Suprapubic skin (tissue), 4 donors: Measurements from ENCODE around the gene ERC2.

ENCODE experiments used
- CTCF ChIP-seq, 2 donors: fragments of 200-600 bp in 1 of 2; fragments of 450-650 bp in 1 of 2; sonication (generic) in 1 of 2; IDR thresholded peaks; one replicate each; pipeline ENCODE4 v1.5.1; 2016 to 2019; ENCODE audit warnings: antibody characterized with exemption in 2 of 2, mild to moderate bottlenecking in 1 of 2, moderate library complexity in 1 of 2
- POLR2A ChIP-seq, 2 donors: fragments of 450-650 bp; IDR thresholded peaks; one replicate each; pipeline ENCODE4 v1.6.1; 2017; ENCODE audit warnings: antibody characterized with exemption in 2 of 2, mild to moderate bottlenecking in 2 of 2, moderate library complexity in 2 of 2
- POLR2AphosphoS5 ChIP-seq, 3 donors: sonication (generic); formaldehyde crosslinking; IDR thresholded peaks; one replicate each; pipeline ENCODE4 v1.6.1; 2017; ENCODE audit warnings: antibody characterized with exemption in 3 of 3

- TF ChIP-seq CTCF (IDR thresholded peaks at IDR 0.05) (no peak), POLR2A (IDR thresholded peaks at IDR 0.05) (no peak), POLR2AphosphoS5 (IDR thresholded peaks at IDR 0.05) (no peak)
These were observed 743.4 kb downstream of the ERC2 start for GRCh38 chr3:55724821-55725220.
